ENCODE measurements around the gene DBNDD1.

- TF ChIP-seq CTCF (IDR thresholded peaks at IDR 0.05; ENCODE audit: extremely low read depth in 1 of 2, insufficient read depth in 1 of 2, low read depth in 1 of 2, low read length in 2 of 2) (no peak), POLR2AphosphoS5 (IDR thresholded peaks at IDR 0.05; ENCODE audit: insufficient read depth, low read depth, low read length) (peak; percentile 47), EZH2 (IDR thresholded peaks at IDR 0.05; ENCODE audit: borderline replicate concordance, low read depth, low read length, severe bottlenecking) (no peak), POLR2A (IDR thresholded peaks at IDR 0.05; ENCODE audit: low read depth, low read length) (no peak)
Observed at GRCh38 chr16:90019543-90020259, 445 bp upstream of the DBNDD1 start.
